Left lobe of liver (tissue), 2 donors: ENCODE results near the gene BCL7C. TPM values are rescaled to one million over a fixed set of nuclear protein-coding genes. Genes with fewer than 3 reads are reported as not detected.

Source experiments
- ATAC-seq: fragments of 200-7000 bp; cut with Tn5 transposase; one replicate; pipeline ENCODE4 v1.9.1; 2020; ENCODE audit warnings: mild to moderate bottlenecking, moderate library complexity
- DNase-seq: peaks from one replicate; pipeline ENCODE4 v3.0.0-alpha.2; 2020; ENCODE audit warnings: low spot score
- total RNA-seq: library from RNA; stranded (reverse); gene quantifications from one replicate; pipeline ENCODE4 v1.2.1, GENCODE V29; 2021
- donor health status: DM: no; HTN: no; CAD: no; lungs with moderate emphysema.
- donor health status: DM: no; HTN: yes; CAD: no.

The BCL7C gene
- total RNA-seq, 1 donor from 2014 or later = 6.2 TPM

DNA sequence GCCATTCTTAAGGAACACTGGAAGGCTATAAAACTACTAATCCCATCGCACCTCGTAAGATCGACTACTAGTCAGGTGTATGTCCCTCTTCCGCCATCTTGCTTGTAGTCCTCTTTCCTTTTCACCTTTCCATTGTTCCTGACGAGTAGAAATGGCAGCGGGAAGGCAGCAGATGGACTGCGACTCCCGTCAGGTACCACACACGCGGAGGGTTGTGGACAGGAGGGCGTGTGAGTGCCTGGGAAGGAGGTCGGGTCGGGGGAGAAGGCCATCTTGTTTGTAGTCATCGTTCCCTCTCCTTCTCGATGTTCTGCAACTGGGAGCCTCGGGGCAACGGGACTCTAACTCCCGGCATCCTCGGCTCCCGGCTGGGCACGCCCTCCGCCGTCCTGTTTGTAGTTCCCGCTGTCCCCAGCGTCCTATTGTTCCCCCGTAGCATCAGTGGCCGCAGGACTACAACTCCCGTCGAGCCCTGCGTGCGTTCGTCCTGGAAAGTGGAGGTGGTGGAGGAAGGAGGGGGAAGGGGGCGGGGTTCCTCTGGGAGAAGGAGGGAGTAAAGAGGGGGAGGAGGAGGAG lies 29.2 kb upstream of the BCL7C start:
- DNase-seq (peak; percentile 100), ATAC-seq (peak; percentile 76)

DNA sequence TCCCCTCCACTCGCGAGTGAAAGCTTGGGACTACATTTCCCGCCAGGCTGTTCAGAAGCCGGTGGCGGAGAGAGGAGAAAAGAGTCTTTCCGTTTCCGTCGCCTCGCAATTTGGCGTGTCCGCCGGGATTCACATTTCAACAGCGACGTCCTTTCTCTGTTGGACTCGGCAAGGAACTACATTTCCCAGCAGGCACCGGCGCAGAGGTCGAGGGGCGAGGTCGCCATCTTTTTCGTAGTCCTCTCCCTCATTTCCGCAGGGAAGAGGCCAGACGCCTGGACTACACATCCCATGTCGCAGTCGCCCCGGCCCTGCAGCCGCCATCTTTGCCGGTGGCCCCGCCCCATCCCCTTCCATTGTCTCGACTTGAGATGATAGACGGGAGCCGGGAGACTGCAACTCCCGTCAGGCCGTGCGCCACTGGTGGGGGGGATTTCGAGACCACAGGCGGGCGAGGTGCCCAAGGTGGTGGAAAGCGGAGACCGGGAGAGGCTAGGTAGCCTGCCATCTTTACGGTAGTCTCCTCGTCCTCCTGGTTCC lies 28.6 kb upstream of the BCL7C start:
- DNase-seq (peak; percentile 100), ATAC-seq (peak; percentile 78)

DNA sequence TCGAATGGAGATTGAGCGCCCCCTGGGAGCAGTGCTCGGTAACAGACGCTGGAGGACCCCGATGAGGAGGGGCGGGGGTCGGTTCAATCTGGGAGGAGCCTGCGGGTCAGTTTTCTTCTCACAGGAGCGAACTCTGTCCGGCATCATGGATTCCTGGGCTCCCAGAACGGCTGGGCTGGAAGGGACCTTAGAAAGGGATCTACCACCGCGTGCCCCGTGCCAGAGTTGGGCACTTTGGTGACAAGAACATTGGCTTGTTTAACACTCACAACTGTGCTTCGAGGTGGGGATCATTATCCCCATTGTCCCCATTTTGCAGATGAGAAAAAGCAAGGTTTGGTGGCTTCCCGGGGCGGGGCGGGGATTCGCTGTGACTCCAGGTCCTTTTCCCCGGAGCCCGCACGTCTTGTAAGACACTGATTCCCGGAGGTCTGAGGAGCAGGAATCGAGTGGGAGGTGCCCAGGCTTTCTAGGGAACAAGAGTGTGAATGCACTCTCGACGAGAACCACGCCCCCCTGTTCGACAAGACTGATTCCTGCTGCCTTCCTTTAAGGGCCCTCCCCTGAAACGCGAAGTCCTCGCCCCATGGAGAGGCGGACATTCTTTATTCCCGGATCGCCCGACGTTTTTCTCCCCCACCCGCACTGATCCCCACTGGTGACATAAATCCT lies 28.0 kb upstream of the BCL7C start:
- peak; percentile 84 for DNase-seq
- peak; percentile 40 for ATAC-seq

DNA sequence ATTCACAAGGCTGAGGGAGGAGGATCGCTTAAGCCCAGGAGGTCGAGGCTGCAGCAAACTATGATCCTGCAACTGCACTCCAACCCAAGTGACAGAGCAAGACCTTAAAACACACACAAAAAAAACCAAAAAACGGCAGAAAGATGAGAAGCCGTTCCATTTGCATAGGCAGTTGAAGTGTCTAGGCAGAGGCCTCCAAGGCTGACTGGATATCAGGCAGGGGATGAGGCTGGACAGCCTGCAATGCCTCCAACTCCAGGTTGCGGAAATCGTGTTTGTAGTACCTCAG lies 27.5 kb upstream of the BCL7C start:
- DNase-seq (no peak), ATAC-seq (no peak)

DNA sequence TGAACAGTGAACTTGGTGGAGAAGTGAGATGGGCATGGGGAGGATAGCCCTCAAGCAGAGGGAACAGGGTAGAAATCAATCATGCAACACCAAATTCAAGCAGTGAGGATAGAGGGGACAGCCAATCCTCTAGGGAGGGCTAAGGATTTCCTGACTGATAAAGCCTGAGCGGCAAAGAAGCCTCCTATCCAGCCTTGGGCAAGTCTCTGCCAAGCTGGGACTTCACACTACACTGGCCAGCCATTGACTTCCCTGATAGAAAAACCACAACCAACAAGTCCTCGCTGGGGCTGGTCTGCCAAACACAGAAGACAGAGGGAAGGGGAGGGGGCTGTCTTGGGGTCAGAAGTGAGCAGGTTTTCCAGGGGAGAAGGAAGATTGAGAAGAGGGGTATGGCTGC lies 27.0 kb upstream of the BCL7C start:
- ATAC-seq = no peak
- no peak for DNase-seq

DNA sequence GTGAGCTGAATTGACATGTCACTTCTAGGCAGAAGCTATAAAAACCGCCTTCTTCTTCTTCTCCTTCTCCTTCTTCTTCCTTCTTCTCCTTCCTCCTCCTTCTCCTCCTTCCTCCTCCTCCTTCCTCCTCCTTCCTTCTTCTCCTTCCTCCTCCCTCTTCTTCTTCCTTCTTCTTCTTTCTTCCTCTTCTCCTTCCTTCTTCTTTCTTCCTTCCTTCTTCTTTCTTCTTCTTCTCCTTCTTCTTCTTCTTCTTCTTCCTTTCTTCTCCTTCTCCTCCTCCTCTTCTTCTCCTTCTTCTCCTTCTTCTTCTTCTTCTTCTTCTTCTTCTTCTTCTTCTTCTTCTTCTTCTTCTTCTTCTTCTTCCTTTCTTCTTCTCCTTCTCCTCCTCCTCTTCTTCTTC lies 24.7 kb upstream of the BCL7C start:
- DNase-seq = no peak
- no peak for ATAC-seq

DNA sequence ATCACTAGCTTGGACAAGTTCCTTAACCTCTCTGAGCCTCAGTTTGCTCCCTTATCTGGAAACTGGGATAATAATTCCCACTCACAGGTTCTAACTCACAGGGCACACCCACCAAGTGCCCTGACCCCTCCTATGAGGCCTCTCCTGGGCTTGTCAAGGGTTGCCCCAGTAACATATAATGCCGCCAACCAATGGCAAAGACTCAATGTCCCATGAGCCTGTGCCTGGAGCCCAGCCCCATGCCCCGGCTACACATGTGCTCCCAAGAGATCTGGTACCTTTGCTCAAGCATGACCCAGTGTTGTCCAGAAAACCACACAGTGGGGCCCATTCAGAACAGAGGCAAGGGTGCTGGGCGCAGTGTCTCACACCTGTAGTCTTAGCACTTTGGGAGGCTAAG lies 21.0 kb upstream of the BCL7C start:
- no peak for ATAC-seq
- DNase-seq = no peak

DNA sequence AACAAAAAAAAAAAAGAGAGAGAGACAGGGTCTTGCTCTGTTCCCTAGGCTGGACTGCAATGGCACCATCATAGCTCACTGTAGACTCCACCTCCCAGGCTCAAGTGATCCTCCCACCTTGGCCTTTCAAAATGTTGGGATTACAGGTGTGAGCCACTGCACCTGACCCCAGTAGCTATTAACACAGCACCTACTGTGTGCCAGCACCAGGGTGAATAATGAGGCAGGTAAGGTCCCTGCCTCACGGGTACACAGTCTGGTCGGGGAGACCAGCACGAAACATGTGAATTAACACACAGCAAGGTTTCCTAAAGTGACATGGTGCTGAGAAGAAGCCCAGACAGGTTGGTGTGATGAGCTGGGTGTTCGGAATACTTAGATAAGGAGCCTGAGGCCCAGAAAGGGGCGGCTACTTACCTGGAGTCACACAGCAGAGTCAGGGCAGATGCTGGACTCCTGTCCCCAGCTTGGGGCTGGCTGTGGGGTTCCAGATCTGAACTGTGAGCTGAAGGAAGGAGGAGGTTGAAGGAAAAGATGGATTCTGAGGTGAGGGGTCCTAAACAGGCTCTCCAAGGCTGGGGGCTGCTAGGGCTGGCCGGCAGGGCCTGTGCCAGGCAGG lies 19.0 kb upstream of the BCL7C start:
- DNase-seq (no peak), ATAC-seq (no peak)

DNA sequence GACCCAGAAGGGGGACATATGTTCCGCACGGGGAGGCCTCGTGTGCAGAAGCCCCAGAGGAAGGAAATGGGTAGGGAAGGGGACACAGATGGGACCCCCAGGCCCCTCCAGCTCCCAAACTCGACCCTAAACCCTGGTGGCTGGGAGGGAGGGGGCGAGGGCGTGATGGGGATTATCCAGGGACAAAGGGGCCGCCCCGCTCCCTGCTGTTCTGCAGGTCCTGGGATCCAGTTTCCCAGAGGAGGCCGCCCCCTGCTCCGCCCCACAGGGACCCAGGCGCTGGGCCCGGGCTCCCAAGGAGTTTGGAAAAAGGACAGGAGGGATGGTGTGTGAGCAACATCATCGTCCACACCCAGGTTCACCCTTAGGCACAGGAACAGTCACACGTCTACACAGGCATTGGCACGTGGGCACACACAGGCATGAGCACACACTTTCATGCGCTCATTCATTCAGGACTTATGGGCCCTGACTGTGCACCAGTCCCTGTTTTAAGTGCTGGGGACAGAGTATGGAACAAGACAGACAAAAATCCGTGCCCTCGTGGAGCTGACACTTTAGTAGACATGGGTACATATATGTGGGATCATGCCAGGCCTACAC lies 16.7 kb upstream of the BCL7C start:
- no peak for DNase-seq

DNA sequence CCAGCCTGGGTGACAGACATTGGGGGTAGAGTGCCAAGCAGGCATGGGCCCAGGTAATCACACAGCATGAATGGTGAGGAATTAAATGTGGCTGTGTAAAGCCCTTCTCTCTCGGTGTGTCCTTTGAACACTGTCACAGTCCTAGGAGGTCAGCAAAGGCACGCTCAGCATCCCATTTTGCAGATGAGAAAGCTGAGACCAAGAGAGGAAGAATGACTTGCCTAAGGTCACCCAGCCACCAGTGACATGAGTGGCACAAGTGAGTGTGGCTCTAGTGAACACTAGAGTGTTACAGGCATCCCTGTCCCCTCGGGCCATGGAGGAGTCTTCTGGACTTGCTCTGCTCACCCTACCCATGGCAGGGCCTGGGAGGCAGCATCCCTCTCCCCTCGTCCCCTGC lies 13.2 kb upstream of the BCL7C start:
- DNase-seq (no peak), ATAC-seq (no peak)

More for the DNA sequence above, 16.7 kb upstream of the BCL7C start:
- ATAC-seq = no peak

DNA sequence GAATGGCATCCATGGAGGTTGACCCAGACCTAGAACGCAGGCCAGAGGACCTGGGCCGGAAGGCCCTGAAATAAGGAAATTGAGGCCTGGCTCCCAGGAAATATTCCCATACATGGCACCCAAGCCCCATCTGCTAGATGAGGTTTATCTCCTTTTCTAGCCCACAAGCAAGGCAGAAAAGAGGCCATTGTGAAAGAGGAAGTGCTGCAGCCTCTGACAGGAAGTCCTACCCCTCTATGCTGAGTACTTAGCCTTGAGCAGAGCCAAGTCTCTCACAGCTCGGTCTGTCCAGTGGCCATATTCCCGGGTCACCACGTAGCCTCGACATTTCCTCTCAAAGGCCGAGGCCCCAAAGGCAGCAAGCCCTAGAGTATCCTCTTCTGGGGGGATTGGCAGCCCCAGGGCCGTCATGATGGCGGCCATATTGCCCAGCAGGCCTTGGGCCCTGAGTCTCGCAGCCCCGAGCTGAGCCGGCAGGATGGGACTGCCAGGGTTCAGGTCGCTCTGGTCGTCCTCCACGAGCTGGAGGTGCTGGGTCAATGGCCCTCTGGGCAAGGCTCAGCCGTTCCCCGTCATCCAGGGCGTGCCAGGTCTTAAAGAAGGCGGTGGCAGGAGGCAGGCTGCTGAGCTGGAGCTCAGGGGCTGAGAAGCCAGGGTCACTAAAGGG lies 10.4 kb upstream of the BCL7C start:
- ATAC-seq = no peak
- DNase-seq = no peak

DNA sequence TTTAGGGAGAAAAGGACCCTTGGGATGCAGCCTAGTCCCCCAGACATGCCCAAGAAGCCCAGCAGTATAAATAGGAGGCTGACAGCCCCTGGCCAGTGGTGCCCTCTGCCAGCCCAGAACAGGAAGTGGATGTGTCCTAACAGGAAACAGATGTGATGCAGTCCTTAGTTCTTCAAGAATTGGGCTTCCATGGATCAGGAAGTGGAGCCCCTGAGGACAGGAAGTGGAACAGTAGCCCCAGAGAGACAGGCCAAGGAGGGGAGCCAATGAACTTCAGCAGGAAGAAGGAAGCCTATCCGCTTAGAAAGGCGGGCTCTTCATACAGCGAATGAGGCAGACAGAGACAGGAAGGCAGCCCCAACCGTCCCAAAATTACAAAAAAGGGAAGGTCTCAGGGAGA lies 9.7 kb upstream of the BCL7C start:
- ATAC-seq (no peak), DNase-seq (no peak)

DNA sequence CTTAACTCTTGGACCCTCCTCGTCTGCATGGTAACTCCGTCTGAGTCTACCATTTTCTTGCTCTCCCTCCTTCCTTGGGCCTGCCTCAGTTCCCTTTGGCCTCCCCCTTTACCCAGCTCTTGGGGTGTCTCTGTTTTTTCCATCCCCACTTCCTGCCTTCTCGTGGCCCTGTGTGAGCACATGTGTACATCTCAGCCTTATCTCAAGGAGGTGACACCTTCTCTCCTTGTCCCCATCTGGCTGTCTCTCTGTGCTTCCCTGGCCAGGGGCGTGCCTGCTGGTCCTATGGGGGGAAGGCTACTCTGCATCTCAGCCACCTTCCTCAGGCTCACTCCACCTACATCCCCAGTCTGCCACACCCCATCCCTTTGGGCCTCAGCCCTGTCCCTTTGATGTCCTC lies 9.1 kb upstream of the BCL7C start:
- no peak for DNase-seq
- no peak for ATAC-seq

DNA sequence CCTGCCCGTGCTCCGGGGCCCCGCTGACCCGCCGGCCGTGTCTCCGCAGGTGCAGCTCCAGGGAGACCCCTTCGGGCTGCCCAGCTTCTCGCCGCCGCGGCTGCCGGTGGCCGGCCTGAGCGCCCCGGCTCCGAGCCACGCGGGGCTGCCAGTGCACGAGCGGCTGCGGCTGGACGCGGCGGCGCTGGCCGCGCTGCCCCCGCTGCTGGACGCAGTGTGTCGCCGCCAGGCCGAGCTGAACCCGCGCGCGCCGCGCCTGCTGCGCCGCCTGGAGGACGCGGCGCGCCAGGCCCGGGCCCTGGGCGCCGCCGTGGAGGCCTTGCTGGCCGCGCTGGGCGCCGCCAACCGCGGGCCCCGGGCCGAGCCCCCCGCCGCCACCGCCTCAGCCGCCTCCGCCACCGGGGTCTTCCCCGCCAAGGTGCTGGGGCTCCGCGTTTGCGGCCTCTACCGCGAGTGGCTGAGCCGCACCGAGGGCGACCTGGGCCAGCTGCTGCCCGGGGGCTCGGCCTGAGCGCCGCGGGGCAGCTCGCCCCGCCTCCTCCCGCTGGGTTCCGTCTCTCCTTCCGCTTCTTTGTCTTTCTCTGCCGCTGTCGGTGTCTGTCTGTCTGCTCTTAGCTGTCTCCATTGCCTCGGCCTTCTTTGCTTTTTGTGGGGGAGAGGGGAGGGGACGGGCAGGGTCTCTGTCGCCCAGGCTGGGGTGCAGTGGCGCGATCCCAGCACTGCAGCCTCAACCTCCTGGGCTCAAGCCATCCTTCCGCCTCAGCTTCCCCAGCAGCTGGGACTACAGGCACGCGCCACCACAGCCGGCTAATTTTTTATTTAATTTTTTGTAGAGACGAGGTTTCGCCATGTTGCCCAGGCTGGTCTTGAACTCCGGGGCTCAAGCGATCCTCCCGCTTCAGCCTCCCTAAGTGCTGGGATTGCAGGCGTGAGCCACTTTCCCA lies 8.4 kb upstream of the BCL7C start:
- DNase-seq (peak; percentile 79), ATAC-seq (peak; percentile 96)

DNA sequence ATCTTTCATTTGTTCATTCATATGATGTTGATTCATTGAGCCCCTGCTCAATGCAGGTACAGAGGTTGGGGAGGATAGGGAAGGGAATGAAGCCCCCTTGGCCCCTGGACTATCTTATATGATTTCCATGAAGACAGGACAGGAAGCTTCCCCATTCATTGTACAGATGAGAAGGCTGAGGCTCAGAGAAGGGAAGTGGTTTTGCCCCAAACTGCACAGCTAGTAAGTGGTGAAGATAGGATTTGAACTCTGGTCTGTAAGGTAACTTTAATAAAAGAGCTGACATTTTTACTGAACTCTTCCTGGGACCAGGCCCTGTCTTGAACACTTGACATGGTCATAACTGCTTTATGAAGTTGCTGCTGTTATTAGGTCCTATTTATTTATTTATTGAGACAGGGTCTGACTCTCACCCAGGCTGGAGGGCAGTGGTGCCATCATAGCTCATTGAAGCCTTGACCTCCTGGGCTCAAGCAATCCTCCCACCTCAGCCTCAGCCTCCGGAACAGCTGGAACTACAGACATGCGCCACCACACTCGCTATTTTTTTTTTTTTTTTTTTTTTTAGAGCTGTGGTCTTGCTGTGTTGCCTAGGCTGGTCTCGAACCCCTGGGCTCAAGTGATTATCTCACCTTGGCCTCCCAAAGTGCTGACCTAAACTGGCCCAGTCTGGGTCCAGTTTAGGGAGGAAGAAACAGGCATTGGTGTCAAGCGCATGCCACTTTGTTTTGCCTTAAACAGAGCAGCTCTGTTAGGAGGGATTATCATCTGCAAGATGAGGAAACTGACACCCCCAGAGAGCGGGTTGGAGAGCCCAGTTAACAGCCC lies 7.5 kb upstream of the BCL7C start:
- DNase-seq = no peak
- ATAC-seq = no peak

DNA sequence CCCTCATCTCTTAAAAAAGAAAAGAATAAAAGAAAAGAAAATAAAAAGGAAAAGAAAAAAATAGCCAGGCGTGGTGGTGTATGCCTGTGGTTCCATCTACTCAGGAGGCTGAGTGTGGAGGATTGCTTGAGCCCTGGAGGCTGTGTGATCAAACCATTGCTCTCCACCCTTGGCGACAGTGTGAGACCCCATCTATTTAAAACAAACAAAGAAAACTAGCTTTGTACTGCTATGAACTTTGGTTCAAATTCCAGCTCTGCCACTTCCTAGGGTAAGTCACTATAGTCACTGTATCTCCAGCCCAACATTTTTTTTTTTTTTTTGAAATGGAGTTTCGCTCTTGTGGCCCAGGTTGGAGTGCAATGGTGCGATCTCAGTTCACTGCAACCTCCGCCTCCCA lies 6.7 kb upstream of the BCL7C start:
- DNase-seq = no peak
- ATAC-seq = no peak

DNA sequence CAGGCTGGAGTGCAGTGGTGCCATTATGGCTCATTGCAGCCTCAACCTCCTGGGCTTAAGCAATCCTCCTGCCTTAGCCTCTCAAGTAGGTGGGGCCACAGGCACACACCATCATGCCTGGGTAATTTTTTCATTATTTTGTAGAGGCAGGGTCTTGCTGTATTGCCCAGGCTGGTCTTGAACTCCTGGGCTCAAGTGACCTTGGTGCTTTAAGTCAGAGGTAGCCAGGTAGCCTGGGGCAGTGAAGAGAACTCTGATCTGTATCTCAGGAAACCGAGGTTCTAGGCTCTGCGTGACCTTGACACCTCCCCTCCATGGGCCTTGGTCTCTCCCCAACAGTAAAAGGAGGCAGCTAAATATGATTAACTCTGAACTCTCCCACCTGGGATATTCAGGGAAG lies 5.9 kb upstream of the BCL7C start:
- no peak for ATAC-seq

DNA sequence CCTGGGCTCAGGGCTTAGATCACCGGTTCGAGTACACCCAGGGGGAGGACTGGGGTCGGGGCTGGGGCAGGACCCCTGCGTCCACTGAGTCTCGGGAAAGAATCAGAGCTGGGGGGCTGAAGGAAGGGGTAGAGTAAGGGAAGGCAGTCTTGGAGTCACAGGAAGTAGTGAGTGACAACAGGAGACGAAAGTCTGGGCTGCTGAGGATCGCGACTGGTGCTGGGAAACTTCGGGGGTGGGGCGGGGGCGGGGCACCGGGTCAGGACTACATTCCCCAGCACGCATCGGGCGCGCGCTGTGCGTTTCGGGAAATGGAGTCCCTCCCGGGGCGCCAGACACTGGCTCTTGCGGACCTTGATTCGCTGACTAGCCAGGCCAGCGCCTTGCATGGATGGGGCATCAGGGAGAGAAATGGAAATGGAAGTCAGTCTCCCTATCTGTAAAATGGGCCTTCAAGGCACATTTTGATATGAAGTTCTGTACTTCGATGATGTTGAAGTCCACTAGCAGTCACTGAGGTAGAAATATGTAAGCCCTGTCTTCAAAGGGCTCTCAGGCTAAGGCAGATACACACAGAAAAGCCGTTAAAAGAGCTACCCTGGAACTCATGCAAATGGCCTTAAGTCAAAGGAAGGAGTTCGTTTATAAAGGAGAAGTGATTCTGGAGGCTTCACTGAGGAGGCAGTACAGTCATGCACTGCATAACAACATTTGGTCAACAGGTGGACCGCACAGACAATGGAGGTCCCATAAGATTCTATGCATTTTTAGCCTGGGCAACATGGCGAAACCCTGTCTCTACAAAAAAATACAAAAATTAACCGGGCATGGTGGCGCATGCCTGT lies 3.2 kb upstream of the BCL7C start:
- ATAC-seq (peak; percentile 75), DNase-seq (peak; percentile 92)

More for the DNA sequence above, 5.9 kb upstream of the BCL7C start:
- DNase-seq = no peak
